Measurements from ENCODE around the gene PUS10. TPM values are rescaled to one million over a fixed set of nuclear protein-coding genes. Genes with fewer than 3 reads are reported as not detected.

PUS10 gene
- total and polyA plus RNA-seq, 2 of the 8 experiments (the other 6 are each of a cell fraction or from before 2014, with no cell fraction given): 1.3 to 3.1 TPM

DNA sequence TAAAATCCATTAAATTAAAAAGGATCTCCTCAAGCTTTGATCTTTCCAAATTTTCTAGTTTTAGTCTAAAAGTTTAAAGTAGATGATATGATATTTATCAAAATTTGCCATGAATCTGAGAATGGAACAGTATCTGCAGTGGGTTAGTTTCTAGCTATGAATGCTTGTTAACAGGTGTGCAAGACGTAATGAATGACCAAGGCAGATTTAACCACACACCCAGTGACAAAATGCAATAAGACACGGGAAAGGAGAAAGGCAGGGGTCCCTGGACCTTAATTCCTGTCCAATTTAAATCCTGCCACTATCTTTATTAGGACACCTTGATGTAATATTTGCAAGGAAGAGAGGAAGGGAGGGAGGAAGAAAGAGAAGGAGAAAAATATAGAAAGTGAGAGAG, 31.0 kb downstream of the PUS10 start:
- Histone ChIP-seq H3K79me1 (ENCODE audit: low read depth, low read length) (no peaks in the 10 kb centered on the region), H3K79me2 (ENCODE audit: control insufficient read depth in 1 of 2, insufficient read depth in 2 of 2, low read length in 2 of 2) (no peaks in the 10 kb centered on the region), H2BK20ac (ENCODE audit: low read length) (no peak overlapping the region), H4K20me1 (replicated peaks in 1 of 2; ENCODE audit: control insufficient read depth in 1 of 2, insufficient read depth in 2 of 2, low read length in 2 of 2) (no peaks in the 10 kb centered on the region), H3K14ac (ENCODE audit: insufficient read length) (no peak overlapping the region), H3K18ac (ENCODE audit: extremely low read depth, low read length) (no peak overlapping the region), H3K4ac (replicated peaks; ENCODE audit: insufficient read length, low read depth, low read length) (no peak overlapping the region), H2BK15ac (ENCODE audit: low read length) (no peak overlapping the region), H2BK5ac (ENCODE audit: low read depth, low read length) (no peak overlapping the region), H2BK12ac (ENCODE audit: low read depth, low read length) (no peak overlapping the region), H4K8ac (ENCODE audit: extremely low read depth, insufficient read depth, low read length) (no peak overlapping the region), H3K4me2 (ENCODE audit: insufficient read depth in 1 of 2, low read depth in 2 of 2, low read length in 2 of 2) (no peak overlapping the region), H3K27me3 (replicated peaks in 1 of 4; ENCODE audit: control insufficient read depth in 3 of 4, extremely low read depth in 1 of 4, insufficient read depth in 3 of 4, low read length in 3 of 4) (no peaks in the 10 kb centered on the region), H3K56ac (replicated peaks; ENCODE audit: insufficient read length, low read depth, low read length) (no peak overlapping the region), H4K91ac (replicated peaks; ENCODE audit: insufficient read length, low read length) (no peak overlapping the region), H3K27ac (ENCODE audit: low read depth, low read length) (no peak overlapping the region), H2BK120ac (replicated peaks; ENCODE audit: low read depth, low read length) (no peak overlapping the region), H2AFZ (ENCODE audit: low read length) (no peak overlapping the region), H3K9me3 (ENCODE audit: insufficient read depth in 2 of 2, low read depth in 1 of 2, low read length in 1 of 2) (peaks cover 5% of the 10 kb centered on the region in 2 experiments; a peak in 3 of 4 replicates), H3K23me2 (ENCODE audit: low read depth, low read length) (no peaks in the 10 kb centered on the region), H3K4me1 (replicated peaks in 1 of 4; ENCODE audit: control insufficient read depth in 3 of 4, insufficient read depth in 4 of 4, low read length in 3 of 4) (no peaks in the 10 kb centered on the region), H3K4me3 (ENCODE audit: extremely low read depth in 1 of 4, insufficient read depth in 2 of 4, low read depth in 3 of 4, low read length in 4 of 4) (no peak overlapping the region), H2AK5ac (ENCODE audit: low read depth, low read length) (no peak overlapping the region), H3K36me3 (ENCODE audit: control insufficient read depth in 2 of 4, insufficient read depth in 4 of 4, low read length in 3 of 4) (no peaks in the 10 kb centered on the region), H4K5ac (ENCODE audit: insufficient read length, low read depth, low read length) (no peak overlapping the region), H3K9ac (replicated peaks in 1 of 4; ENCODE audit: extremely low read depth in 1 of 4, low read depth in 3 of 4, low read length in 3 of 4) (no peak overlapping the region), H3K23ac (ENCODE audit: insufficient read length) (no peak overlapping the region)
- DNase-seq (ENCODE audit: low read depth in 1 of 2, low spot score in 2 of 2) (no peak), FAIRE-seq (no peak)
- ChIA-PET POLR2A (ENCODE audit: partially characterized antibody) (no interaction called here), CTCF (ENCODE audit: partially characterized antibody) (interaction anchor here (0.6 to 1.7 kb wide), 3 partner anchors 12 to 181 kb away, joined by 3 to 12 read pairs (median 3); no protein-coding TSS in a partner anchor)
- 84% methylated on average over 2 of the region's 2 CpGs; no CpG with 5 or more reads in 1 of the 2 experiments for WGBS, 2 experiments (ENCODE audit: extremely low coverage in 1 of 2, insufficient coverage in 1 of 2, insufficient read length in 1 of 2, insufficient replicate concordance in 2 of 2, low coverage in 1 of 2, low lambda C conversion rate in 2 of 2, missing lambda C conversion rate in 1 of 2)
- TF ChIP-seq EZH2 (IDR thresholded peaks at IDR 0.05; ENCODE audit: low read depth, low read length, severe bottlenecking) (no peak), NRF1 (IDR thresholded peaks at IDR 0.05; ENCODE audit: low read depth, low read length) (no peak), RFX5 (IDR thresholded peaks at IDR 0.05; ENCODE audit: borderline replicate concordance, low read depth, low read length) (no peak), BACH1 (IDR thresholded peaks at IDR 0.05; ENCODE audit: low read length) (no peak), RXRA (IDR thresholded peaks at IDR 0.05; ENCODE audit: insufficient read depth, low read depth, low read length) (no peak), HDAC6 (IDR thresholded peaks at IDR 0.05; ENCODE audit: low read depth, low read length) (no peak), CEBPB (IDR thresholded peaks at IDR 0.05; ENCODE audit: low read depth, low read length) (no peak), ASH2L (IDR thresholded peaks at IDR 0.05; ENCODE audit: low read length) (no peak), SIRT6 (IDR thresholded peaks at IDR 0.05; ENCODE audit: low read length) (no peak), POU5F1 (IDR thresholded peaks at IDR 0.05; ENCODE audit: low read depth, low read length) (no peak), KDM5A (IDR thresholded peaks at IDR 0.05; ENCODE audit: low read length) (no peak), EGR1 (IDR thresholded peaks at IDR 0.05; ENCODE audit: borderline replicate concordance, low read depth, low read length) (no peak)
- TF ChIP-seq, protein P1, sequence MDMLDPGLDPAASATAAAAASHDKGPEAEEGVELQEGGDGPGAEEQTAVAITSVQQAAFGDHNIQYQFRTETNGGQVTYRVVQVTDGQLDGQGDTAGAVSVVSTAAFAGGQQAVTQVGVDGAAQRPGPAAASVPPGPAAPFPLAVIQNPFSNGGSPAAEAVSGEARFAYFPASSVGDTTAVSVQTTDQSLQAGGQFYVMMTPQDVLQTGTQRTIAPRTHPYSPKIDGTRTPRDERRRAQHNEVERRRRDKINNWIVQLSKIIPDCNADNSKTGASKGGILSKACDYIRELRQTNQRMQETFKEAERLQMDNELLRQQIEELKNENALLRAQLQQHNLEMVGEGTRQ (IDR thresholded peaks at IDR 0.05; ENCODE audit: low read length): no peak
- TF ChIP-seq, protein P2, sequence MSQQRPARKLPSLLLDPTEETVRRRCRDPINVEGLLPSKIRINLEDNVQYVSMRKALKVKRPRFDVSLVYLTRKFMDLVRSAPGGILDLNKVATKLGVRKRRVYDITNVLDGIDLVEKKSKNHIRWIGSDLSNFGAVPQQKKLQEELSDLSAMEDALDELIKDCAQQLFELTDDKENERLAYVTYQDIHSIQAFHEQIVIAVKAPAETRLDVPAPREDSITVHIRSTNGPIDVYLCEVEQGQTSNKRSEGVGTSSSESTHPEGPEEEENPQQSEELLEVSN (IDR thresholded peaks at IDR 0.05): no peak
